ENCODE data around the gene RDM1. TPM values are rescaled to one million over a fixed set of nuclear protein-coding genes. Genes with fewer than 3 reads are reported as not detected.

Gene RDM1, protein sequence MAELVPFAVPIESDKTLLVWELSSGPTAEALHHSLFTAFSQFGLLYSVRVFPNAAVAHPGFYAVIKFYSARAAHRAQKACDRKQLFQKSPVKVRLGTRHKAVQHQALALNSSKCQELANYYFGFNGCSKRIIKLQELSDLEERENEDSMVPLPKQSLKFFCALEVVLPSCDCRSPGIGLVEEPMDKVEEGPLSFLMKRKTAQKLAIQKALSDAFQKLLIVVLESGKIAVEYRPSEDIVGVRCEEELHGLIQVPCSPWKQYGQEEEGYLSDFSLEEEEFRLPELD
- total RNA-seq = 0.13 TPM in 1 of 2 replicates, not detected in the other

DNA sequence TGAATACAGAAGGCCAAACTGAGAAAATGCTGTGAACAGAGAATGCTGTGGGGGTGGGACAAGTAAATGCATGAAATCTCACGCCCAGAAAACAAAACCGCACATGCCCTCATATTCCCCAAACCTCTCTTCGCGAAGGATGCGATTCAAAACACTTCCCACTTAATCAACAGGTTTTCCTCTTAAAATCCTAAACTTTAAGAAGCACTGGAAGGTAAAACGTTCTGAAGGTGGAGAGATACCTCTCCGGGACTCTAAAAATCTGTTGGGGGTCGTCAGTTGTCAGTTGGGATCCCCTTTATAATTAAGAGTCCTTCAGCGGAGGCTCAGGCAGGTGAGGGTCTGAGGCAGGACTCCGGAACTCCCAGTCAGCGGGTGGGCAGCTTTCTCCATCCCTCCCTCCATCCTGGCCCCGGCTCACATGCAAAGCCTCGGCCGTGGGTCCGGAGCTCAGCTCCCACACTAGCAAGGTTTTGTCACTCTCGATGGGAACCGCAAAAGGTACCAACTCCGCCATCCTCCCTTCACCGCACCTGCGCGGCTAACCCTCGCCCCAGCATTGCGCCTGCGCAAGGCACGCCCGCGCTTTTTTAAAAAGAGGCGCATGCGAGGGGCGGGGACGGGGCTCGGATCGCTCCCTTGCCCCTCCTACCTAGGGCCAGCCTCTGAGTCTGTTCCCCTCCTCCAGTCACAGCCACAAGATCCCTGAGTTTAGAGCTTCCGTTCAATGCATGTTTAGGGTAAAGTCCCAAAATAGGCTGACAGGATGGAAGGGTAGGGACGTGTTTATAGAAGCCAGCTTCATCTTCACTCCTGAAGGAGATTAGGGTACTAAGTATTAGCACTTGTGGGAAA is at the start of gene RDM1:
TSS of gene RDM1 (minus strand) at position 563 of the 855 bp plus-strand sequence. CDS start at position 517, 46 bp downstream.
- no peaks in the 10 kb centered on the region for H3K27me3 ChIP-seq (ENCODE audit: control insufficient read depth, insufficient read depth, low read length)
- peak within 1 kb of the TSS; percentile 49 for H3K4me3 ChIP-seq (ENCODE audit: low read depth, low read length)
- TF ChIP-seq, protein P1, sequence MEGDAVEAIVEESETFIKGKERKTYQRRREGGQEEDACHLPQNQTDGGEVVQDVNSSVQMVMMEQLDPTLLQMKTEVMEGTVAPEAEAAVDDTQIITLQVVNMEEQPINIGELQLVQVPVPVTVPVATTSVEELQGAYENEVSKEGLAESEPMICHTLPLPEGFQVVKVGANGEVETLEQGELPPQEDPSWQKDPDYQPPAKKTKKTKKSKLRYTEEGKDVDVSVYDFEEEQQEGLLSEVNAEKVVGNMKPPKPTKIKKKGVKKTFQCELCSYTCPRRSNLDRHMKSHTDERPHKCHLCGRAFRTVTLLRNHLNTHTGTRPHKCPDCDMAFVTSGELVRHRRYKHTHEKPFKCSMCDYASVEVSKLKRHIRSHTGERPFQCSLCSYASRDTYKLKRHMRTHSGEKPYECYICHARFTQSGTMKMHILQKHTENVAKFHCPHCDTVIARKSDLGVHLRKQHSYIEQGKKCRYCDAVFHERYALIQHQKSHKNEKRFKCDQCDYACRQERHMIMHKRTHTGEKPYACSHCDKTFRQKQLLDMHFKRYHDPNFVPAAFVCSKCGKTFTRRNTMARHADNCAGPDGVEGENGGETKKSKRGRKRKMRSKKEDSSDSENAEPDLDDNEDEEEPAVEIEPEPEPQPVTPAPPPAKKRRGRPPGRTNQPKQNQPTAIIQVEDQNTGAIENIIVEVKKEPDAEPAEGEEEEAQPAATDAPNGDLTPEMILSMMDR (IDR thresholded peaks at IDR 0.05; ENCODE audit: insufficient read depth, low read length, severe bottlenecking) = no peak
- no peaks in the 10 kb centered on the region for H3K36me3 ChIP-seq (ENCODE audit: control insufficient read depth, insufficient read depth, low read length)
- DNase-seq (ENCODE audit: low read depth) (peak; percentile 53), FAIRE-seq (no peak)

DNA sequence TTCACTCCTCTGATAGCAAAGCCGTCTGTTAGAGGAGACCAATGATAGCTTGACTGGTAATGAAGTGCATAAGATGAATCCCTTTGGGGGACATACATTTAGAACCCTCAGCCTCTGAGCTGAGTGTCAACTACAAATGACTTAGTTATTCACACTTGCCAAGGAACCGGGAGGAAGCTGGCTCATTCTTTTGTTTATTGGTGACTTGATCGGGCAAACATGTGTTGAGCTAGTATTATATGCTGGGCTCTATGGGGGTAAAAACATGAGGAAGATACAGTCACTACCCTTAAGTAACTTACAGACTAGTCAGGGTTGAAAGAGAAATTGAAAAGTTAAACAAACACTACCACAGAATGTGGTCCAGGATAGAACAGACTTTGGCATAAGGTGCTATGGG is 47.8 kb upstream of the RDM1 start:
- Histone ChIP-seq H3K36me3 (ENCODE audit: control insufficient read depth, insufficient read depth, low read length) (no peaks in the 10 kb centered on the region), H3K4me3 (ENCODE audit: low read depth, low read length) (no peak overlapping the region), H3K27me3 (ENCODE audit: control insufficient read depth, insufficient read depth, low read length) (no peaks in the 10 kb centered on the region)
- TF ChIP-seq, protein P1 (IDR thresholded peaks at IDR 0.05; ENCODE audit: insufficient read depth, low read length, severe bottlenecking) = no peak
- peak; percentile 23 for DNase-seq (ENCODE audit: low read depth)
- no peak for FAIRE-seq

DNA sequence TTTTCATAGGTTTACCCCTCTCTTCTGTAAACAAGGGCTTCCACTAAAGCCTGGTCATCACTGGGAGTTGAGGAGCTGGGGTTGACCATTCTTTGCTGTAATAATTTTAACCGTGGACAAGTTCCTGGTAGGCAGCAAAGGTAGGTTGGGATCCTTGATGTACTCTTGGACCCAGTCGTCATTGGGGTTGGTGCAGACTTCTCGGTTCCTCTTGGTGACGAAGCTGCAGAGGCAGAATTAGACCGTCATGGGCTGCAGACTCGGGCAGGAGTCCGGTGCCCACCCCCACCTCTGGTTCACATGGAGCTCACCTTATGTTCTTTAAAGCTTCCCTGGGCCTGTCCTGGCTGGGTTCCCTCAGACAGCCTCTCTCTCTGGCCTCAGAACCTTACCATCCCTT is 46.9 kb upstream of the RDM1 start:
- H3K27me3 ChIP-seq (ENCODE audit: control insufficient read depth, insufficient read depth, low read length) = no peaks in the 10 kb centered on the region
- DNase-seq (ENCODE audit: low read depth) (no peak), FAIRE-seq (no peak)
- TF ChIP-seq, protein P1 (IDR thresholded peaks at IDR 0.05; ENCODE audit: insufficient read depth, low read length, severe bottlenecking) = no peak
- no peaks in the 10 kb centered on the region for H3K36me3 ChIP-seq (ENCODE audit: control insufficient read depth, insufficient read depth, low read length)
- H3K4me3 ChIP-seq (ENCODE audit: low read depth, low read length) = no peak overlapping the region

DNA sequence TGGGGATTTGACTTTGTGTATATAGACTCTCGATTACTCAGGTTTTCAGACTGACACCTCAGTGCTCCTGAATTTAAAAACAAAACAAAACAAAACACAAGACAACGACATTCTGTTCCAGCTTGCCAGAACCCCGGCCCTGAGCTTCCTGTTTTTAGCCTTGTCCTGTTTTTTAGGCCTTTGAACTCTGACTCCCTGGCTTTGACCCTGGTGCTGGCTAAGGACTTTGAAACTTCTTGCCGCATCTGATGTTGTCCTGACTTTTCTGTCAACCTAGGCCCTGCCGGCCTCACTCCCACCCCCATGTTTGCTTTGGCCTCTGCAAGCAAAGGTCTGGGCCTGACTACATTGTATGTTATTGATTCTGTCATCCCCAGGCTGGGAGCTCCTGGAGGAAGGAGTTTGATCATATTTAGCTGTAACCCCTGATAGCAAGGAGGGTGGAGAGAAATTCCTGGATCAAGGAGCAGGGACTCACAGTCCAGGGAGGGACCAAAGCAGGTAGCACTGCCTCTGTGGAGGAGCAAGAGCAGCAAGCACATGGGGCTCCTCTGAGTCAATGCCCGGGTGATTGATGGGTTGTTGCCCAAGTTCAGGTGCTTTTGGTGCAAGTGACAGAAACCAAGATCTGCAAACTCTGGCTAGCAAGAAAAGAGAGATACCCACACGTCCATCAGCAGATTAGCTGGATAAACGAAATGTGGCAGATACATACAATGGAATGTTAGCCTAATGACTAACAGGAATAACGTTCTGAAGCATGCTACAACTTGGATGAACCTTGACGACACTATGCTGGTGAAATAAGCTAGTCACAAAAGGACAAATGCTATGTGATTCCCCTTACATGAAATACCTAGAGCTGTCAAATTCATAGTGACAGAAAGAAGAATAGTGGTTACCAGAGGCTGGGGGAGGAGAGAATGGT is 43.0 kb upstream of the RDM1 start:
- peak; percentile 95 for DNase-seq (ENCODE audit: low read depth)
- Histone ChIP-seq H3K36me3 (ENCODE audit: control insufficient read depth, insufficient read depth, low read length) (no peaks in the 10 kb centered on the region), H3K4me3 (ENCODE audit: low read depth, low read length) (no peak overlapping the region), H3K27me3 (ENCODE audit: control insufficient read depth, insufficient read depth, low read length) (no peaks in the 10 kb centered on the region)
- TF ChIP-seq, protein P1 (IDR thresholded peaks at IDR 0.05; ENCODE audit: insufficient read depth, low read length, severe bottlenecking) = no peak
- FAIRE-seq = no peak

DNA sequence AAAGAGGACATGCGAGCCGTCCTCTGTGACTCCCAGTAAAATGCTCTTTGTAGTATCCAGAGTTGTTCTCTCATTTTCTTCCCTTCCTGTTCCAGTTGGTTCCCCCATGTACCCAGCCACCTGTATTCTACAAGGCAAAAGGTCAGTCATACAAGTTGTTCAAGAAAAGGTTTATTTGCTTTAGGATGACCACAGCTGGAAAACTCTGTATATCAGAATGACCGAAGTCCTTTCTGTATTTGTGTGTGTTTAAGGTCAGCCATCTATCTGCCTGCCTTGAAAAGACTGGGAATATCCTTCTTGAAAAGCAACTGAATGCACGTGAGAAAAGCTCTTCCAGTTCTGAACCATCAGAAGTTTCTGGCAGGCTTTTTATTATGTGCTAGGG is 42.4 kb upstream of the RDM1 start:
- no peak for FAIRE-seq
- no peaks in the 10 kb centered on the region for H3K27me3 ChIP-seq (ENCODE audit: control insufficient read depth, insufficient read depth, low read length)
- H3K36me3 ChIP-seq (ENCODE audit: control insufficient read depth, insufficient read depth, low read length) = no peaks in the 10 kb centered on the region
- TF ChIP-seq, protein P1 (IDR thresholded peaks at IDR 0.05; ENCODE audit: insufficient read depth, low read length, severe bottlenecking) = no peak
- DNase-seq (ENCODE audit: low read depth) = no peak
- H3K4me3 ChIP-seq (ENCODE audit: low read depth, low read length) = no peak overlapping the region
